K562 (cell line): ENCODE data around the gene MYL4. TPM values are rescaled to one million over a fixed set of nuclear protein-coding genes. Genes with fewer than 3 reads are reported as not detected.

Experiments
- CCAR2 ChIP-seq: fragments of 200-400 bp; formaldehyde crosslinking; IDR thresholded peaks from 2 replicates; pipeline ENCODE4 v1.6.1; 2017; ENCODE audit warnings: mild to moderate bottlenecking, low read depth, low read length
- CTBP1 ChIP-seq: fragments of 450-650 bp; IDR thresholded peaks from 2 replicates; pipeline ENCODE4 v1.6.1; 2016; ENCODE audit warnings: borderline replicate concordance
- DEAF1 ChIP-seq: fragments of 450-650 bp; formaldehyde crosslinking; IDR thresholded peaks from 2 replicates; pipeline ENCODE4 v1.4.0; 2020; ENCODE audit warnings: mild to moderate bottlenecking, moderate library complexity
- ESRRA ChIP-seq: fragments of 450-650 bp; IDR thresholded peaks from 2 replicates; pipeline ENCODE4 v1.6.1; 2014; ENCODE audit warnings: low read depth, mild to moderate bottlenecking, moderate library complexity, borderline replicate concordance
- HDAC1 ChIP-seq, 2 experiments: fragments of 450-650 bp; IDR thresholded peaks; 2 replicates each; pipeline ENCODE4 v1.6.1; 2016 to 2017; ENCODE audit warnings: inconsistent platforms in 1 of 2, mild to moderate bottlenecking in 1 of 2, moderate library complexity in 1 of 2
- IFI16 ChIP-seq: fragments of 250-450 bp; sonication (Bioruptor Pico); IDR thresholded peaks from 2 replicates; pipeline ENCODE4 v2.1.2; 2022; ENCODE audit warnings: mild to moderate bottlenecking, inconsistent platforms
- NBN ChIP-seq: fragments of 450-650 bp; IDR thresholded peaks from 2 replicates; pipeline ENCODE4 v1.6.1; 2016; ENCODE audit warnings: low read depth, mild to moderate bottlenecking
- PHF21A ChIP-seq: fragments of 450-650 bp; IDR thresholded peaks from 2 replicates; pipeline ENCODE4 v1.6.1; 2017; ENCODE audit warnings: low read depth, borderline replicate concordance
- RBBP5 ChIP-seq: fragments of 200-600 bp; sonication (generic); IDR thresholded peaks from 2 replicates; pipeline ENCODE4 v1.6.1; 2012; ENCODE audit warnings: borderline replicate concordance, mild to moderate bottlenecking, low read length, control low read depth, inconsistent platforms; ENCODE audit not compliant: insufficient read depth, poor library complexity, severe bottlenecking
- SRSF7 ChIP-seq: fragments of 200-400 bp; formaldehyde crosslinking; optimal IDR thresholded peaks from 2 replicates; pipeline ENCODE3; 2017; ENCODE audit warnings: mild to moderate bottlenecking, low read depth, low read length
- TBP ChIP-seq: optimal IDR thresholded peaks from 2 replicates; pipeline ENCODE3; 2011; ENCODE audit warnings: low read depth, low read length, improper control_type of control experiment
- TRIM28 ChIP-seq: fragments of 450-650 bp; IDR thresholded peaks from 2 replicates; pipeline ENCODE4 v1.6.1; 2017
- ZC3H11A ChIP-seq: IDR thresholded peaks from 2 replicates; pipeline ENCODE4 v1.6.1; 2012; ENCODE audit warnings: low read depth, low read length, improper control_type of control experiment
- ZFP91 ChIP-seq: sonication (generic); formaldehyde crosslinking; IDR thresholded peaks from 2 replicates; pipeline ENCODE4 v1.8.0; 2022; ENCODE audit warnings: mild to moderate bottlenecking, missing genetic modification reagents
- ZNF274 ChIP-seq: IDR thresholded peaks from 2 replicates; pipeline ENCODE4 v1.6.1; 2011; ENCODE audit warnings: low read depth, mild to moderate bottlenecking, low read length, moderate library complexity, borderline replicate concordance
- ZNF583 ChIP-seq: fragments of 250-450 bp; sonication (Bioruptor Pico); IDR thresholded peaks from 2 replicates; pipeline ENCODE4 v1.4.0; 2020
- polyA plus RNA-seq, 8 experiments: library from polyadenylated mRNA; depleted of rRNA in 4 of 8; stranded (reverse) in 5 of 8; unstranded in 3 of 8; fragments of >200 nt; fragmentation: Nextera tagmentation in 2 of 8; fragmentation: Illumina TruSeq in 1 of 8; extraction: Ambion mirVana in 2 of 8; extraction: Trizol in 1 of 8; gene quantifications; 2 replicates each; pipeline versions ENCODE4 v1.2.1 to v1.2.3, GENCODE V29; 2011 to 2014; ENCODE audit warnings: inconsistent platforms in 1 of 8, missing spikeins in 1 of 8
- total RNA-seq, 7 experiments: library from RNA; depleted of rRNA in 6 of 7; stranded (reverse); fragments of >200 nt in 6 of 7; fragmentation: Illumina TruSeq in 2 of 7; extraction: Trizol in 2 of 7; gene quantifications; 2 replicates each; pipeline versions ENCODE4 v1.2.1 to v1.2.3, GENCODE V29; 2011 to 2021; ENCODE audit warnings: low replicate concordance in 1 of 7
- TF ChIP-seq, protein P1 (sequence below), 2 experiments: IDR thresholded peaks in 1 of 2; conservative IDR thresholded peaks in 1 of 2; 2 replicates each; pipeline ENCODE4 v1.6.1; 2016; ENCODE audit warnings: low read depth in 2 of 2, mild to moderate bottlenecking in 1 of 2, missing compliant biosample characterization in 1 of 2, missing genetic modification characterization in 1 of 2, moderate library complexity in 1 of 2
- TF ChIP-seq, protein P2 (sequence below), 2 experiments: fragments of 450-650 bp in 1 of 2; sonication (generic) in 1 of 2; formaldehyde crosslinking in 1 of 2; IDR thresholded peaks in 1 of 2; conservative IDR thresholded peaks in 1 of 2; 2 replicates each; pipeline versions ENCODE4 v1.6.1 to v1.8.1; 2016 to 2023; ENCODE audit warnings: mild to moderate bottlenecking in 2 of 2, moderate library complexity in 2 of 2, inconsistent platforms in 1 of 2, missing genetic modification reagents in 1 of 2
- TF ChIP-seq, protein P3 (sequence below): sonication (generic); formaldehyde crosslinking; IDR thresholded peaks from 2 replicates; pipeline ENCODE4 v1.8.0; 2022; ENCODE audit warnings: mild to moderate bottlenecking, low read depth, missing genetic modification reagents

Gene MYL4
- total and polyA plus RNA-seq, 9 of the 15 experiments (the other 6 are each of a cell fraction or from before 2014, with no cell fraction given) = 117 to 423 (median 221) TPM

DNA sequence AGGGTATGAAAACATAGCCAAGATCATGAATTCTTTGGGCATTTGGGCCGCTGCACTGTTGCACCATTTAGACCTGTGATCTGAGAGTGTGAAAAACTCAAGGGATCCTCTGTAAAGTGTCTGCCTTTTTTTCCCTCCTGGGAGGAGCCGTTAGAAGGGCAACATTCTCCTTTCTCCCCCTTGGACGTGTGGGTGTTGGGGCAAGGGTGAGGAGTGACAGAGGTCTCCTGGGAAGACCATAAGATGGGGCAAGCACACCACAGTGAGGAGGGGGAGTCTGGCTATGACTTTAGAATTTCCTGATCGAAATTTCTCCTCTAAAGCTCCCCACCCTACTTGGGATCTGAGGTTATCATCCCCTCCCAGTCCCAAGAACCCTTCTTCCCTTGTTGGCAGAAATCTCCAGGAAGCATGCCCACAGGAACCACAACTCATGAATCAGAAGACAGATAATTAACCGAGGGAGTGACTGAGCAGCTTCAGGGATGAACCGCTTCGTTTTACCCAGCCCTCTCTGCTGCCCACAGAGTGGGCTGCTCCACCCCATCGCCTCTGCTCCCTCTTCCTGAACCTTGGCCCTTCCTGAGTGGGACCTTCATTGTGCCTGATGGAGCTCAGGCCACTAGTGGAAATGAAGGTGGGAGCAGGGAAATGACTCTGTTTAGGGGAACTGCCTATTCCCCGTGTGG, 48.6 kb downstream of the MYL4 start (continued):
- TF ChIP-seq NBN (no peak), IFI16 (no peak), HDAC1 (IDR thresholded peaks at IDR 0.05) (peak in 1 of 2 experiments; percentile 62; a peak in 1 of 4 replicates), SRSF7 (no peak), CCAR2 (no peak), ZNF583 (CRISPR knock-in tag) (no peak), TRIM28 (no peak), TBP (no peak), DEAF1 (CRISPR knock-in tag) (0 out of 2 replicates have a peak, but pooled peaks have one; percentile 16), ZNF274 (no peak), ZC3H11A (no peak), RBBP5 (no peak), PHF21A (no peak), CTBP1 (peak; percentile 74; the same call in 1 of the 2 replicates), ZFP91 (CRISPR knock-in tag) (no peak), ESRRA (peak; percentile 37; the same call in 1 of the 2 replicates)
- TF ChIP-seq, protein P1, sequence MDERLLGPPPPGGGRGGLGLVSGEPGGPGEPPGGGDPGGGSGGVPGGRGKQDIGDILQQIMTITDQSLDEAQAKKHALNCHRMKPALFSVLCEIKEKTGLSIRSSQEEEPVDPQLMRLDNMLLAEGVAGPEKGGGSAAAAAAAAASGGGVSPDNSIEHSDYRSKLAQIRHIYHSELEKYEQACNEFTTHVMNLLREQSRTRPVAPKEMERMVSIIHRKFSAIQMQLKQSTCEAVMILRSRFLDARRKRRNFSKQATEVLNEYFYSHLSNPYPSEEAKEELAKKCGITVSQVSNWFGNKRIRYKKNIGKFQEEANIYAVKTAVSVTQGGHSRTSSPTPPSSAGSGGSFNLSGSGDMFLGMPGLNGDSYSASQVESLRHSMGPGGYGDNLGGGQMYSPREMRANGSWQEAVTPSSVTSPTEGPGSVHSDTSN (CRISPR knock-in tag; IDR thresholded peaks at IDR 0.05; ENCODE audit: low read depth) = no peak
- TF ChIP-seq, protein P1 (tag; conservative IDR thresholded peaks at IDR 0.05; ENCODE audit: low read depth) = 0 out of 2 replicates have a peak, but pooled peaks have one; percentile 38
- TF ChIP-seq, protein P2, sequence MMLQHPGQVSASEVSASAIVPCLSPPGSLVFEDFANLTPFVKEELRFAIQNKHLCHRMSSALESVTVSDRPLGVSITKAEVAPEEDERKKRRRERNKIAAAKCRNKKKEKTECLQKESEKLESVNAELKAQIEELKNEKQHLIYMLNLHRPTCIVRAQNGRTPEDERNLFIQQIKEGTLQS (IDR thresholded peaks at IDR 0.05) = no peak
- TF ChIP-seq, protein P2 (CRISPR knock-in tag; conservative IDR thresholded peaks at IDR 0.05) = no peak
- TF ChIP-seq, protein P3, sequence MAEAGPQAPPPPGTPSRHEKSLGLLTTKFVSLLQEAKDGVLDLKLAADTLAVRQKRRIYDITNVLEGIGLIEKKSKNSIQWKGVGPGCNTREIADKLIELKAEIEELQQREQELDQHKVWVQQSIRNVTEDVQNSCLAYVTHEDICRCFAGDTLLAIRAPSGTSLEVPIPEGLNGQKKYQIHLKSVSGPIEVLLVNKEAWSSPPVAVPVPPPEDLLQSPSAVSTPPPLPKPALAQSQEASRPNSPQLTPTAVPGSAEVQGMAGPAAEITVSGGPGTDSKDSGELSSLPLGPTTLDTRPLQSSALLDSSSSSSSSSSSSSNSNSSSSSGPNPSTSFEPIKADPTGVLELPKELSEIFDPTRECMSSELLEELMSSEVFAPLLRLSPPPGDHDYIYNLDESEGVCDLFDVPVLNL (CRISPR knock-in tag) = no peak
